H1 (cell line): ENCODE results near the gene RHD. TPM values are rescaled to one million over a fixed set of nuclear protein-coding genes. Genes with fewer than 3 reads are reported as not detected.
"Not testable (repeated sequence)": the region's sequence is repeated elsewhere in the genome, so short reads cannot be mapped to it uniquely, and the experiment has no call there.

Source experiments
- CTCF ChIA-PET: fragments of 300-600 bp; sonication (Branson Sonifier 250); formaldehyde crosslinking; loops from one replicate; lab custom pipeline; 2021; ENCODE audit not compliant: partially characterized antibody; lab: Charles Lee
- POLR2A ChIA-PET: fragments of 300-600 bp; sonication (Branson Sonifier 250); formaldehyde crosslinking; loops from one replicate; lab custom pipeline; 2021; ENCODE audit warnings: inconsistent platforms; ENCODE audit not compliant: partially characterized antibody; lab: Charles Lee
- DNase-seq, 2 experiments: peaks; one replicate each; pipeline versions ENCODE4 v3.0.0 to v3.0.0-alpha.2; 2010 to 2022; ENCODE audit warnings: low spot score in 2 of 2, low read depth in 1 of 2, mixed read lengths in 1 of 2
- FAIRE-seq: peaks from 2 replicates; lab custom pipeline; 2011; peaks lifted over from hg19 to GRCh38; lab: Jason Lieb, UNC
- H2AFZ ChIP-seq: 2 replicates; pipeline ENCODE4 v1.8.1; 2012; ENCODE audit warnings: low read length, inconsistent platforms
- H2AK5ac ChIP-seq: 2 replicates; pipeline ENCODE4 v1.6.1; 2013; ENCODE audit warnings: low read depth, low read length
- H2BK120ac ChIP-seq: replicated peaks from 2 replicates; pipeline ENCODE3; 2013; ENCODE audit warnings: low read depth, low read length, inconsistent platforms
- H2BK12ac ChIP-seq: 2 replicates; pipeline ENCODE4 v1.6.1; 2013; ENCODE audit warnings: low read depth, low read length
- H2BK15ac ChIP-seq: 2 replicates; pipeline ENCODE4 v1.6.1; 2013; ENCODE audit warnings: low read length
- H2BK20ac ChIP-seq: 2 replicates; pipeline ENCODE4 v1.6.1; 2013; ENCODE audit warnings: low read length
- H2BK5ac ChIP-seq: 2 replicates; pipeline ENCODE4 v1.6.1; 2013; ENCODE audit warnings: low read depth, low read length
- H3K14ac ChIP-seq: 2 replicates; pipeline ENCODE4 v1.6.1; 2013; ENCODE audit warnings: inconsistent platforms; ENCODE audit not compliant: insufficient read length
- H3K18ac ChIP-seq: 2 replicates; pipeline ENCODE4 v1.6.1; 2013; ENCODE audit warnings: low read length; ENCODE audit errors: extremely low read depth
- H3K23ac ChIP-seq: 2 replicates; pipeline ENCODE4 v1.6.1; 2013; ENCODE audit warnings: inconsistent platforms; ENCODE audit not compliant: insufficient read length
- H3K23me2 ChIP-seq: 2 replicates; pipeline ENCODE4 v1.6.1; 2013; ENCODE audit warnings: low read depth, low read length
- H3K27ac ChIP-seq: 2 replicates; pipeline ENCODE4 v1.6.1; 2011; ENCODE audit warnings: low read depth, low read length, inconsistent platforms
- H3K27me3 ChIP-seq, 4 experiments: replicated peaks in 1 of 4; 1 replicate in 1 of 4; 2 replicates in 3 of 4; pipeline versions ENCODE4 v1.6.1 to v1.8.1; 2011 to 2013; ENCODE audit warnings: low read length in 3 of 4, mild to moderate bottlenecking in 3 of 4, inconsistent platforms in 2 of 4, mixed read lengths in 2 of 4, moderate library complexity in 1 of 4; ENCODE audit not compliant: control insufficient read depth in 3 of 4, insufficient read depth in 3 of 4; ENCODE audit errors: extremely low read depth in 1 of 4
- H3K36me3 ChIP-seq, 4 experiments: 2 replicates each; pipeline versions ENCODE4 v1.6.1 to v1.8.1; 2011 to 2013; ENCODE audit warnings: mild to moderate bottlenecking in 4 of 4, low read length in 3 of 4, moderate library complexity in 2 of 4, control low read depth in 1 of 4, inconsistent platforms in 1 of 4; ENCODE audit not compliant: insufficient read depth in 4 of 4, control insufficient read depth in 2 of 4
- H3K4ac ChIP-seq: replicated peaks from 2 replicates; pipeline ENCODE3; 2013; ENCODE audit warnings: low read length, low read depth, mixed read lengths, inconsistent platforms; ENCODE audit not compliant: insufficient read length
- H3K4me1 ChIP-seq, 4 experiments: replicated peaks in 1 of 4; 1 replicate in 1 of 4; 2 replicates in 3 of 4; pipeline versions ENCODE4 v1.6.1 to v1.8.1; 2011 to 2013; ENCODE audit warnings: low read length in 3 of 4, inconsistent platforms in 2 of 4, mixed read lengths in 1 of 4; ENCODE audit not compliant: insufficient read depth in 4 of 4, control insufficient read depth in 3 of 4
- H3K4me2 ChIP-seq, 2 experiments: 2 replicates each; pipeline versions ENCODE4 v1.6.1 to v1.8.1; 2011 to 2013; ENCODE audit warnings: low read depth in 2 of 2, low read length in 2 of 2, control low read depth in 1 of 2, inconsistent platforms in 1 of 2, mild to moderate bottlenecking in 1 of 2; ENCODE audit not compliant: insufficient read depth in 1 of 2
- H3K4me3 ChIP-seq, 4 experiments: fragments of 200-600, 300-600 bp in 1 of 4; sonication (generic), shearing (Covaris generic), sonication (Bioruptor Twin) in 1 of 4; 2 replicates each; pipeline versions ENCODE4 v1.5.1 to v1.8.1; 2011 to 2016; ENCODE audit warnings: low read length in 4 of 4, low read depth in 3 of 4, control low read depth in 2 of 4, inconsistent platforms in 2 of 4, mild to moderate bottlenecking in 2 of 4, mixed read lengths in 1 of 4, moderate library complexity in 1 of 4; ENCODE audit not compliant: insufficient read depth in 2 of 4; ENCODE audit errors: extremely low read depth in 1 of 4
- H3K56ac ChIP-seq: replicated peaks from 2 replicates; pipeline ENCODE3; 2013; ENCODE audit warnings: low read depth, mild to moderate bottlenecking, mixed read lengths, low read length, inconsistent platforms; ENCODE audit not compliant: insufficient read length
- H3K79me1 ChIP-seq: 2 replicates; pipeline ENCODE4 v1.6.1; 2013; ENCODE audit warnings: low read depth, low read length, control low read depth
- H3K79me2 ChIP-seq, 2 experiments: 2 replicates each; pipeline versions ENCODE4 v1.6.1 to v1.8.1; 2012 to 2013; ENCODE audit warnings: low read length in 2 of 2, mild to moderate bottlenecking in 2 of 2, inconsistent platforms in 1 of 2; ENCODE audit not compliant: insufficient read depth in 2 of 2, control insufficient read depth in 1 of 2
- H3K9ac ChIP-seq, 4 experiments: replicated peaks in 1 of 4; 1 replicate in 1 of 4; 2 replicates in 3 of 4; pipeline versions ENCODE4 v1.6.1 to v1.8.1; 2011 to 2013; ENCODE audit warnings: low read depth in 3 of 4, low read length in 3 of 4, control low read depth in 2 of 4, mild to moderate bottlenecking in 2 of 4, moderate library complexity in 2 of 4, inconsistent platforms in 1 of 4; ENCODE audit errors: extremely low read depth in 1 of 4
- H3K9me3 ChIP-seq, 2 experiments: 2 replicates each; pipeline versions ENCODE4 v1.6.1 to v1.8.1; 2012 to 2013; ENCODE audit warnings: mild to moderate bottlenecking in 2 of 2, moderate library complexity in 2 of 2, control low read depth in 1 of 2, inconsistent platforms in 1 of 2, low read depth in 1 of 2, low read length in 1 of 2, mixed read lengths in 1 of 2; ENCODE audit not compliant: insufficient read depth in 2 of 2
- H4K20me1 ChIP-seq, 2 experiments: replicated peaks in 1 of 2; 2 replicates each; pipeline versions ENCODE3 to v1.8.1; 2011 to 2013; ENCODE audit warnings: inconsistent platforms in 2 of 2, low read length in 2 of 2, mild to moderate bottlenecking in 1 of 2; ENCODE audit not compliant: insufficient read depth in 2 of 2, control insufficient read depth in 1 of 2
- H4K5ac ChIP-seq: 2 replicates; pipeline ENCODE4 v1.6.1; 2013; ENCODE audit warnings: low read length, low read depth, mixed read lengths, inconsistent platforms; ENCODE audit not compliant: insufficient read length
- H4K8ac ChIP-seq: 2 replicates; pipeline ENCODE4 v1.8.0; 2013; ENCODE audit warnings: mild to moderate bottlenecking, moderate library complexity, low read length, inconsistent platforms; ENCODE audit not compliant: insufficient read depth; ENCODE audit errors: extremely low read depth
- H4K91ac ChIP-seq: replicated peaks from 2 replicates; pipeline ENCODE3; 2013; ENCODE audit warnings: low read length, mixed read lengths, inconsistent platforms; ENCODE audit not compliant: insufficient read length
- WGBS, 2 experiments: shearing (Covaris generic) in 1 of 2; methylation state at CpG; one replicate each; pipeline versions ENCODE4 v1.1.6 to v1.1.7; 2013 to 2015; ENCODE audit warnings: low lambda C conversion rate in 2 of 2, mixed read lengths in 2 of 2, inconsistent platforms in 1 of 2, low coverage in 1 of 2, missing lambda C conversion rate in 1 of 2; ENCODE audit not compliant: insufficient replicate concordance in 2 of 2, insufficient coverage in 1 of 2, insufficient read length in 1 of 2; ENCODE audit errors: extremely low coverage in 1 of 2, missing lambda C conversion rate in 1 of 2; 5-methylcytosine and 5-hydroxymethylcytosine counted together
- polyA plus RNA-seq, 7 experiments: library from polyadenylated mRNA; depleted of rRNA in 3 of 7; stranded (reverse) in 5 of 7; unstranded in 2 of 7; fragments of >200 nt in 5 of 7; fragments of 200-250 nt in 2 of 7; gene quantifications; 1 replicate in 5 of 7; 2 replicates in 1 of 7; 4 replicates in 1 of 7; pipeline versions ENCODE4 v1.2.1 to v1.2.3, GENCODE V29; 2011 to 2013; ENCODE audit warnings: missing spikeins in 2 of 7, mixed read lengths in 2 of 7
- total RNA-seq: library from RNA; stranded (reverse); fragmentation: NEBNext Ultra II Directional; extraction: Animal tissue kit (Norgen Biotek cat#: 25700); gene quantifications from 2 replicates; pipeline ENCODE4 v1.2.1, GENCODE V29; 2021

RHD gene
- total and polyA plus RNA-seq, 2 of the 8 experiments (the other 6 are each of a cell fraction or from before 2014, with no cell fraction given): 0.21 TPM; not detected in 1

DNA sequence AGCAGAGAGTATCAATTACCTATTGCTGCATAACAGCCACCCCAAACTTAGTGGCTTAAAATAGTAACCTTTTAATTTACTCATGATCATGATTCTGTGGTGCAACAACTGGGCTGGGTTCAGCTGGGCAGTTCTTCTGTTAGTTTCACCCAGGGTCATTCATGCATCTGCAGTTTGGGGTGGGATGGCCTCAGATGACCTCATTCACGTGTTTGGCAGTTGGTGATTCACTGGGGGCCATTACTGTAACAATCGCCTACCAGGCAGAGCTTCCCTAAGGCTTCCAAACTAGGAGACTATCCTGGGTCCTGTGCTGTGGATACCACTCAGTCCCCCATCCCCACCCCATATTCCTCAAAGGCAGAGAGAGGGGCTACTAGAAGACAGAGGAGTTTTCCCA lies 6.0 kb downstream of the RHD start:
- H3K79me2 ChIP-seq, H3K4me2 ChIP-seq, H2AK5ac ChIP-seq, H4K8ac ChIP-seq, H3K79me1 ChIP-seq, H3K18ac ChIP-seq, H2BK15ac ChIP-seq, H2BK12ac ChIP-seq, POLR2A ChIA-PET, H3K4ac ChIP-seq, H2AFZ ChIP-seq, H3K27ac ChIP-seq, H3K56ac ChIP-seq, H3K4me1 ChIP-seq, H3K23me2 ChIP-seq, H3K4me3 ChIP-seq, H3K9ac ChIP-seq, H4K20me1 ChIP-seq, H3K9me3 ChIP-seq, H2BK120ac ChIP-seq, H4K5ac ChIP-seq, H3K23ac ChIP-seq, H2BK5ac ChIP-seq, H3K36me3 ChIP-seq, H4K91ac ChIP-seq, H3K27me3 ChIP-seq, DNase-seq, H2BK20ac ChIP-seq, H3K14ac ChIP-seq: not testable (repeated sequence)
- CTCF ChIA-PET: interaction anchor here (0.8 kb wide), 1 partner anchor 11 kb away, joined by 3 read pairs; no protein-coding TSS in a partner anchor
- peak; percentile 69 for FAIRE-seq
- 78% methylated on average over 2 of the region's 2 CpGs; no CpG with 5 or more reads in 1 of the 2 experiments for WGBS, 2 experiments

DNA sequence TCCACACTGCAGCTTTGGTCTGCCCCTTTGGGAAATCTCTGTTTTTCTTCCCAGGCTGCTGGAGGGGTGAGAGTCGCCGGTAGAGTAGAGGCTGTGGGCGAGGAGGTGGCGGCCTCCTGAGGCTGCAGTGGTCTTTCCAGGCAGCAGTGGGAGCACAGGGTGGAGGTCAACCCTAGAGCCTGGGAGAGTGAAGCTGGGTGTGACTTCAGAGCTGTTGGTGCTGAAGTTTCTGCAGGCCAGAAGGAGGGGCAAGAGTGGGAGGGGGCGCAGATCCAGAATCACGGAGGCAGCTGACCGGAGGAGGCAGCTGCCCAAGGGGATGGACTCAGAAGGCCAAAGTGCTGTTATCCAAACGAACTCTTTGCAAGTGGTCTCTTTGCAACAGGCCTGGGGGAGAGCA lies 6.5 kb downstream of the RHD start:
- H3K27me3 ChIP-seq, H2BK20ac ChIP-seq, H3K4me2 ChIP-seq, H2BK5ac ChIP-seq, H3K9ac ChIP-seq, CTCF ChIA-PET, DNase-seq, H4K20me1 ChIP-seq, H4K91ac ChIP-seq, H2BK120ac ChIP-seq, H3K4me1 ChIP-seq, POLR2A ChIA-PET, H2BK15ac ChIP-seq, H3K23me2 ChIP-seq, H3K4ac ChIP-seq, H4K5ac ChIP-seq, H3K27ac ChIP-seq, H3K14ac ChIP-seq, H3K4me3 ChIP-seq, H2AFZ ChIP-seq, H3K18ac ChIP-seq, H3K36me3 ChIP-seq, H2BK12ac ChIP-seq, H2AK5ac ChIP-seq, H3K23ac ChIP-seq, H3K56ac ChIP-seq, H3K79me2 ChIP-seq, H3K79me1 ChIP-seq, H3K9me3 ChIP-seq, H4K8ac ChIP-seq: not testable (repeated sequence)
- 86% methylated on average over 4 of the region's 8 CpGs; no CpG with 5 or more reads in 1 of the 2 experiments for WGBS, 2 experiments
- FAIRE-seq: peak; percentile 60
